COLO668 (cell line): ENCODE measurements around the gene CEP55.
"Not testable (repeated sequence)": the region's sequence is repeated elsewhere in the genome, so short reads cannot be mapped to it uniquely, and the experiment has no call there.

Experiments used
- DNase-seq: peaks from one replicate; lab custom pipeline; 2025; ENCODE audit not compliant: unreplicated experiment; lab: John Stamatoyannopoulos, UW

CEP55 gene

DNA sequence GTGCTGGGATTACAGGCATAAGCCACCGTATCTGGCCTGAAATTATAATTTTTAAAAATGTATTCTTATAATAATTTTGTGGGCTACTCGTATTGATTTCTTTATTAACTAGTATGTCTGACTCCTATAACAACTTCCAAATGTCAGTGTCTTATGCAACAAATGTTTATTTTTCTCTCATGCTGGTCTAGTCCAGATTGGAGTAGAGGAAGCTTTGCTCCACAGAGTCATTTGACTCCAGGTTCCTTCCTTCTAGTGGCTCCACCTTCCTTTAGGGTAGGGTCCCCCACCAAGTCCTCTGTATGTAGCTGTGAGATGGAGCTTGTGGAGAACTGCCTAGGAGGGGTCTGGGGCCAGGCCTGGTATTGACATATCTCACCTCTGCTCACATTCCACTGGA lies 8.7 kb downstream of the CEP55 start:
- no peak for DNase-seq

DNA sequence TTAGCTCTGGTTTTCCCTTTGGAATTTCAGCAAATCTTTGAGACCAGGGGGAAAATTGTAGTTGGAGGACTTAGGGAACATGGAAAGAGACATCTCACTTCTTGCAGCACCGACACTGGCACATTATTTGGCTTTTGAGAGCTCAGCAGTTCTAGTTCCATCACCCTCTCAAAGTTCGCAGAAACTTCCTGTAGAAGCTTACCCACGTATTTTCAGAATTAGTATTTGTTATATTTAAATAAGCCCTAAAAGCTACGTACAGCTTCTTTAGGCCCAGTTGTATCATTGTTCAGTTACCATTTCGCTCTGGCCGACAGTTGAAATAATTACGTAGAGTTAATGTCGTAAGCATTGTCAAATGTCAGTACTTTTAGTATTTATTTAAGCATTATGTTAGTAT lies 13.4 kb downstream of the CEP55 start:
- no peak for DNase-seq

DNA sequence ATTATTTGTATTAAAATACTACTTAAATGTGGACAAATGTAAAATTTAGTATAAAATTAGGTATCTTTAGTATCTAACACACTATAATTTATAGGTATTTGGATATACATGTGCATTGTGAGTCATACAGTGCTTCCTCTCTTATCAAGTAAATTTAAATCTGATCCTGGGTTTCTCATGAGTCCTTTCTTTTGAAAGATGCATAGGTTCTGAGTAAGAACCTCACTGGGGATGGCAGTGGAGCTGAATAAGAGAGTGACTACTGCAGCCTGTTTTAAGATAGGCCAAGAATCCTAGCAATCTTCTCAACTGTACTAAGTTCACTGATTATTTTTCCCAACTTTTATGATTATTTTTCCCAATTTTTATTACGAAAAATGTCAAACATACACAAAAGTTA lies 16.2 kb downstream of the CEP55 start:
- DNase-seq: no peak

DNA sequence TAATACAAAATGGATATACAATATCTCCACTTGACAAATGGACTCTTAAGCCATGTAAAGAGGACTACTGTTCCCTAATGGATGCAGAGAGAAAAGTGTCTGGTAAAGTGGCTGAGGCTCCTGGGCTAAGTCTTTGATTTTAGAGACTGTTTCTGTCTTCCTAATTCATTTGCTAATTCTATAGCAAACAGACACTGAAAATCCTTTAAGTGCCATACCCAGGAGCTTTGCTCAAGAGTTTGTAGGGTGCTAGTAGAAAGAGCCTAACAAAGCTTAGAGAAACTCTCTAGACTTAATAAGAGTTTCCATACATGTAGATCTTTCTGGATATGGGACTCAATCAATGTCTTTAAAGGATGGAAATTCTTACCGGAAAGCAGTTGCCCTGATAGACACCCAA lies 16.7 kb downstream of the CEP55 start:
- DNase-seq: no peak

DNA sequence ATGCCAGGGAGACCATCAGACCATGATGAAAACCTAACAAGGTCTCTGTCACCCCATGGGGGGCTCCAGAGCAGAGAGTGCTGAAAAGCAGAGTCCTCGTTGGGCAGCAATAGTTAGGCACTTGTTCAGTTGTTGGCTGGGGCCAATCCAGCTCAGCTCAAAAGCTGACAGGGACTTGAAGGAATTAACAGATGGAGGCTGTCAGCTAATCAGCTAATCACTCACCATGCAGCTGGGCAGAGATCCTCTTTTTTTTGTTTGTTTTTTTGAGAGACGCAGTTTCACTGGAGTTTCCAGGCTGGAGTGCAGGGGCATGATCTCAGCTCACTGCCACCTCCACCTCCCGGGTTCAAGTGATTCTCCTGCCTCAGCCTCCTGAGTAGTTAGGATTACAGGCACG lies 18.1 kb downstream of the CEP55 start:
- DNase-seq: no peak

DNA sequence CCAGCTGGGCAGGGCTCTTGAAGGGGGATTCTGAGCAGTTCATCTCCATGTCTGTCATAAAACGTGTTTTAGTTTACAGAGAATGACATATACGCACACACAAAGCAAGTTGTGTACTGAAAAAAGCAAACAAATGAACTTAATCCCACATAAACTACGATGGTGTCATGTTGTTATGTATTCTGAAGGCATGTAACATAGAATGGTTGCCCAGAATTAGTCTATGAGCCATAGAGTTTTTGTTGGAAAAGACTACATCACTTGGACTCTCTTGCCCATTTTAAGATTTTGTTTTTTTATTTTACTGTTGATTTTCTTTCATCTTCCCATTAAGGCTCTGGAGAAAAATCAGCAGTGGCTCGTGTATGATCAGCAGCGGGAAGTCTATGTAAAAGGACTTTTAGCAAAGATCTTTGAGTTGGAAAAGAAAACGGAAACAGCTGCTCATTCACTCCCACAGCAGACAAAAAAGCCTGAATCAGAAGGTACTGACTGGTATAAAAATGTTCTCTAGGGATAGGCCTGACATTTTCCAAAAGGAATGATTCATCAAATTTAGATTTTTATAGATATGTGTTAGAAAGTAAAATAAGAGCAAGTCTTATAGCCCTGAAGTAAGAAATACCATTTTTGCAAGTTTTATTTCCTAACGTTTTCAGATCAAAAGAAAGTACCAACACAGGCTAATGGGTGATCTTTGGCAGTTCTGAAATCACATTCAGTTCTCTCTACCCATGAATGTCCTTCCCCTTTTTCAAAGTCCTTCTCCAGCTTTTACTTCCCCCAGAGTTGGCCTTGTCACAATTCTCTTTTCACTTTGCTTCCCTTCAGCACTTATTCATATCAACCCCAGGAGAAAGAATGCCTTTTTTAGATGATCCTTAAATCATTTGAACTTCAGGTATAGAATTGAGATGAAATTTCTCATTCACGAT lies 18.9 kb downstream of the CEP55 start:
- no peak for DNase-seq

DNA sequence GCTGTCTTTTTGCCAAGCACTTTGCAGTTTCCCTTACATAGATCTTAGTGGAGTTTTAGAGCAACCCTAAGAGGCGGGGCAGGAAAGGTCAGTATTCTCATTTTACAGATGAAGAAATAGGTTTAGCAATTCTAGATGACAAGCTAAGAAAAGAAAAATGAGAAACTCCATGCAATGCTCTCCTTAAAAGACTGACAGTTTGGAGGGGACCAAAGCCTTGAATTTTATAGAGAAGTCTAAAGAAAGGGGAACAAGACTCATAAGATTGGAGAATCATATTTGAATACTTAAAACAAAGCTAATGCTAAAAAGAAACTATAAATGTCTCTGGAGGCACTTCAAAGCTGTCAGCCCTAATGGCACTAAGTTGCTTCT lies 19.6 kb downstream of the CEP55 start:
- DNase-seq: no peak

DNA sequence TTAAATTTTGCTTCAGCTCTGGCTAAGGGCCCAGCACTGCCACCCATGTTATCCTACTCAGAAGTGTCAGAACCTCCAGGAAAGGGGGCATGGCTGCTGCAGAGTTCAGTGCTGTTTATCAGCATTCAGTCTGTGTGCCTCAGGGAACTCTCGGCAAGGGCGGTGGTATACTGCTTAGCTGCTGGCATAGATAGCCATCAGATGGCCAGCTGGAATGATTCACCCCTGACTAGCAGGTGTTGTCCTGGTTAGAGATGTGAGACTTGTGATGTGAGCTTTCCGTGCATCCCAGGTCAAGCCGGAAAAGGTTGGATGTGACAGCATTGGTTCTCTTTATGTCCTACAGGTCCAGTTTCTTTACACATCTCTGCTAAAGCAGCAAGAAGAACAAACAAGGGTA lies 22.1 kb downstream of the CEP55 start:
- no peak for DNase-seq

DNA sequence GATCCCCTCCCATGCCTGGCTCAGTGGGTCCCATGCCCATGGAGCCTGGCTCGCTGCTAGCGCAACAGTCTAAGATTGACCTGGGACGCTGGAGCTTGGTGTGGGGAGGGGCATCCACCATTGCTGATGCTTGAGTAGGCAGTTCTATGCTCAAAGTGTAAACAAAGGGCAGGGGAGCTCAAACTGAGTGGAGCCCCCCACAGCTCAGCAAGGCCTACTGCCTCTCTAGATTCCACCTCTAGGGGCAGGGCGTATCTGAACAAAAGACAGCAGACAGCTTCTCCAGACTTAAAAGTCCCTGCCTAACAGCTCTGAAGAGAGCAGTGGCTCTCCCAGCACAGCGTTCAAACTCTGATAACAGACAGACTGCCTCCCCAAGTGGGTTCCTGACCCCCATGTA lies 38.9 kb downstream of the CEP55 start:
- DNase-seq: no peak

DNA sequence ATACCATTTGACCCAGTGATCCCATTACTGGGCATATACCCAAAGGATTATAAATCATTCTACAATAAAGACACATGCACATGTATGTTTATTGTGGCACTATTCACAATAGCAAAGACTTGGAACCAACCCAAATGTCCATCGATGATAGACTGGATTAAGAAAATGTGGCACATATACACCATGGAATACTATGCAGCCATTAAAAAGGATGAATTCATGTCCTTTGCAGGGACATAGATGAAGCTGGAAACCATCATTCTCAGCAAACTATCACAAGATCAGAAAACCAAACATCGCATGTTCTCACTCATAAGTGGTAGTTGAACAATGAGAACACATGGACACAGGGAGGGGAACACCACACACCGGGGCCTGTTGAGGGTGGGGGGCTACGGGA lies 44.5 kb downstream of the CEP55 start:
- DNase-seq: not testable (repeated sequence)

DNA sequence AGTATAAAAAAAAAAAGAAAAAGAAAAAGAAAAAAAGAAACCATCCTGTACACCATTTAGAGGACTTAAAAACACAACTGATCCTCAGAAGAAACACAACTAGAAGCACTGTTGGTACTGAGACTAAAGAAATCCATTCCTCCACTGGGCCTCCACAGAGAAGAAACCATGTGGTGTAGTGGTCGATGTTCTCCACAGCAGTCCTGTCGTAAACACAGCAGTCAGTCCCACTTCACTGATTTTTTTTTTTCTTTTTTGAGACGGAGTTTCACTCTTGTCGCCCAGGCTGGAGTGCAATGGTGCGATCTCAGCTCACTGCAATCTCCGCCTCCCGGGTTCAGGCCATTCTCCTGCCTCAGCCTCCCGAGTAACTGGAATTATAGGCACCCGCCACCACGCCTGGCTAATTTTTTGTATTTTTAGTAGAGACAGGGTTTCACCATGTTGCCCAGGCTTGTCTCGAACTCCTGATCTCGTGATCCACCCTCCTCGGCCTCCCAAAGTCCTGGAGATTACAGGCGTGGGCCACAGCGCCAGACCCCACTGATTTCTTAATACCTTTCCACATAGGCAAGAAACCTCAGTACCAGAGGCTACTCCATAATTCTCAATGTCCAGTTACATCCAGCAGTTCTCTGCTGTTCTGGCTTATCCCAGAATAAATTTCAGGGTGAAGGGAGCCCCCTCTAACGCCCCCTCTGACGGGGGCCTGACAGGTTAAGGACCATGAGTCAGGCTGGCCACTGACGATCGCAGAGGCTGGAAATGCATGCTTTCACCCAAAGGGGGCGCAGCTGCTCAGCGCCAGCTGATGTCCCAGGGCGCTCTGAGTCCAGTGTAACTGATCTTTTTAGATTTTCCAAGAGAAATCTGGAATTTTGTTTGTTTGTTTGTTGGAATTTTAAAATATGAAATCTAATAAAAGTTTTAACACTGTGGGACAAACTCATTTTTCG lies 45.3 kb downstream of the CEP55 start:
- peak; percentile 23 for DNase-seq

DNA sequence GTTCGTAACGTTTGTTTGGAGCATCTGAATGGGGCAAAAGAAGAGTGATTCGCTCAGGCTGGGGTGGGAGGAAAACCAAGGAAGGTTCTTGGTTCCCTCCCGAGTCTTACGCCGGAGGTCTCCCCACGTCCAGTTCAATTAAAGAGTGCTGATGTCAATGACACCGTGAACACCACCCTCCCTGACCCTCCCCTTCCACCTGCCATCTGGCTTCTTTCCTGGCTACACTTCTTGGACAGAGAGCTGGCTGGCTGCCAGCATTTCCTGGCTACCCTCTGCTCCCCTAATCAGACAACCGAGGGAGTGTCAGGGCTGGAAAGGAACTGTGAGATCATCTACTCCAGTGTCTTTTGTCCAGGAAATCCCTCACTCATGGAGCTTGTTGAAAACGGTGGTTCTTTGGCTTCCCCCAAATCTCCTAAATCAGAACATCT lies 46.0 kb downstream of the CEP55 start:
- peak; percentile 84 for DNase-seq

DNA sequence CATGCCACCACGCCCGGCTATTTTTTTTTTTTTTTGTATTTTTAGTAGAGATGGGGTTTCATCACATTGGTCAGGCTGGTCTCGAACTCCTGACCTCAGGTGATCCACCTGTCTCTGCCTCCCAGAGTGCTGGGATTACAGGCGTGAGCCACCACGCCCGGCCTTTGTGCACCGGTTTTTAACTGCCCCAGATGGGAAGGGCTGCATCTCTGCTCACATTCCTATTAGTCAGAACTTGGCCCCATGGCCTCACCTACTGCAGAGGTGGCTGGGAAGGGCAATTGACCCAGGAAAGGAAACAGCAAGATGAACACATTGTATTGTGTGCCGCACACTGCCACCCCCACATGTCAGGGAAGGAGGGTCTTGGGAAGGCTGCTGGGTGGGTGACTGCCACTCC lies 50.6 kb downstream of the CEP55 start:
- DNase-seq: not testable (repeated sequence)

DNA sequence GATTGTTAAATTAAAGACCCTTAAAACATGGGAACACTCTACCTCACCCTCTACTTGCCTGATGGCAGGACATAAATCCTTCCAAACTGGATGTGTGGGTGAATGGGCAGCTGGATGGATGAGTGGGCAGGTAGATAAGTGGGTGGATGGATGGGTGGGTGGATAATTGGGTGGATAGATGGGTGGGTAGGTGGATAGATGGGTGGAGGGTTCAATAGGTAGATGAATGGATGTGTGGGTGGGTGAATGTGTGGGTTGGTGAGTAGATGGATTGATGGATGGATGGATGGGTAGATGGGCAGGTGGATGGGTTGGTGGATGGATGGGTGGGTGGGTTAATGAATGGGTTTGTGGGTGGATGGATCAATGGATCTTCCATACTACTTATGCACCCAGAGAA lies 51.1 kb downstream of the CEP55 start:
- no peak for DNase-seq

DNA sequence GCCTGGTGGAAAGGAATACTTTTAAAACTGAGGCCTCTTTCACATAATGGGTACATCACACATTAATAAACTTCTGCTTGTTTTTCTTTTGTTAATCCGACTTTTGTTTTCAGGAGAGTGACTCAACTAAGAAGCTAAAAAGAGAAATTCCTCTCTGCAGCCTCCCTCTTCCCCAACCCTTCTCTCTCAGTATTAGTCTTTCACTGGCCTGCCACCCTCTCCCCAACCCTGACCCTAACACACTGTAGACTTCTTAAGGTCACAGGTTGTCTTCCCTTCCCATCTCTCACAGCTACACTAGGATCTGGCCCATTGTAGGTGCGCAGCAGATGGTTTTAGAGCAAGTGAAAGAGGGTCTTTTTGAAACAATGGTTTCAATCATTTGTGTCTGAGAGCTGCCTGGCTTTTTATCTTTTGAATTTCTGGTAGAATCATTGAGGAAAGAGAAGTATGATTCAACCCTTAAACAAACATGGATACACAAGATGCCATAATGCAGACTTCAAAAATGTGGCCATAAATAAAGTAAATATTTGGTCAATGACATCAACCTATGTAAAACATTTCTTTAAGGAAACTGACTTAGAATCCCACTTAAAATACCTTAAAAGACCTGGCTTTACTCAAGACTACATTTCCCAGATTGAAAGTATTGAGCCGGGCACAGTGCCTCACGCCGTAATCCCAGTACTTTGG lies 52.1 kb downstream of the CEP55 start:
- no peak for DNase-seq

DNA sequence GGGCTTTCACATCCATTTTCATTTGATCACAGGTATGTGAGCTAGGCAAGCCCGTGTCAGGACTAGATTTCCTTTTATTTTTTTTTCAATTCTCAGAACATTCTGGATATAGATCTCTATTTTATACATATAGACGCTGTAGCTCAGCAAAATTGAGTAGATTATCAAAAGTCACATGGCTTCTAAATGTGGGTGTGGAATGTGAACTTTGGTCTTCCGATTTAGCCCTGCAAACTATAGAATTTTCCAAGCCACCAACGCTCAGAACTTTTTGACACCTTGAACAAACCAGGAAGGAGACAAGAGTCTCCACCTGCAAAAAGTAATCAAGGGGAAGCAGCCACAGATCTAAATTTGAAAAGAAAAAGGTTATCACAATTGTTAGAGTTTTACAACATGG lies 54.2 kb downstream of the CEP55 start:
- DNase-seq: no peak

DNA sequence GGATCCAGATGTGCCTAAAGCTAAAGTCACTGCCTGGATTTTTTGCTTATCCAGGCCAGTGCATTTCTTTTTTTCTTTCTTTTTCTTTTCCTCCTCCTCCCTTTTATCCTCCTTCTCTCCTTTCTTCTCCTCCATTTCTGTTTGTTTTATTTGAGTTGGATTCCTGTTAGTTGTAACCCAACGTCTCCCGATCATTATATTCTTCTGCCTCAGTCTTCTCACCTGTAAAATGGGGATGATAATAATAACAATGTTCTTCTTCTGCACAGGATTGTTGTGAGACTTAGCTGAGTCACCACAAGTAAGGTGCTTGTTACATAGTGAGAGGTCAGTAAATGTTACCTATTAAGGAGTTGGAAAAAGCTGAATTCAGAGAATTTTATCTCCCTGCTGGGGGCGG lies 56.4 kb downstream of the CEP55 start:
- no peak for DNase-seq

DNA sequence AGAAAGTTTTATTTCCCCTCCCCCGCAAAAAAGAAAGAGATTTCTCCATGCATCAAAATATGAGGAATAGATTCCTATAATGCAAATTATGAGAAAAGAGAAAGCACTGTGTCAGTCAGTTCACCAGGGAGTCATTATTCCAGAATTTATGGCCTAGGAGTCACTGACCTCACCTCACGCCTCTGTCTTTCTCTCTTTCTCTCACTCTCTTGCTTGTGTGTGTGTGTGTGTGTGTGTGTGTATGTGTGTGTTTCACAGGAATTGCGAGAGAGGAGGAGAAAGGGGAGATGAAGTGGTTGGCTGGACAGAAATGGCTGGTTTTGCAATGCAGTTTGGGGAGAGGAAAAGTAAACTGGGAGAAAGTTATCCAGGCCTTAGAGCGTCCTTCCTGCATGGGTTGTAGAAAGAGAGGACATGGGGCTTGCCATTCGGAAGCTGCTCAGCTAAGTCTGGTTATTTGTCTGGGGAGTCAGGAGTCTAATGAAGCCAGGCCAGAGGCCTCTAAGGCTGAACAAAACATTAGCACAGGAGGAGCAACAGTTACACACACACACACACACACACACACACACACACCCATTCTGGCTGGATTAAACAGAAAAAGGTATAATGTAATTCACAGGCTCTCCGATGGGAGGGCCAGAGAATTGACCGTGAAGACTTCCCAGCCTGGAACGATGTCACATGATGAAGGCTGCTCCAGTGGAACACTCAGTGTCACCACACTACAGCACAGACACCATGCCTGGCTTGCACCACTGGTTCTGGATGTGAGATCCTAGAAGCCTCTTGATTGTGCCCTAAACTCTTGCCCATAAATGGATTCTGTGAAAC lies 57.3 kb downstream of the CEP55 start:
- no peak for DNase-seq

DNA sequence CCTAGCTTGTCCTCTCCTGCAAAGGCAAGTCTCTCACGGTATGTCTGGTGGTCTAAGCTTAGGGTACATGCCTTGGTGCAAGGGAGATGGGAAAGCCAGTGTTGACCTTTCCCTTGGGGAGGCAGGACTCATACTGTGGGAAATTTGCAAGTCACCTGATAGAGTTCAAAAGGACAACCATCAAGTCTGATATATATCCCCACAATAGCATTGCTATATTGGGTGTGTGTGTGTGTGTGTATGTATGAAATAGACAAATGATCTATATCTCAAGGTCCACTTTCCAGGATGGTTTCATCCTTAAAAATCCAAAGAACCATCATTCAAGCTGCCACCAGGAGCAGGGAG lies 57.9 kb downstream of the CEP55 start:
- no peak for DNase-seq

DNA sequence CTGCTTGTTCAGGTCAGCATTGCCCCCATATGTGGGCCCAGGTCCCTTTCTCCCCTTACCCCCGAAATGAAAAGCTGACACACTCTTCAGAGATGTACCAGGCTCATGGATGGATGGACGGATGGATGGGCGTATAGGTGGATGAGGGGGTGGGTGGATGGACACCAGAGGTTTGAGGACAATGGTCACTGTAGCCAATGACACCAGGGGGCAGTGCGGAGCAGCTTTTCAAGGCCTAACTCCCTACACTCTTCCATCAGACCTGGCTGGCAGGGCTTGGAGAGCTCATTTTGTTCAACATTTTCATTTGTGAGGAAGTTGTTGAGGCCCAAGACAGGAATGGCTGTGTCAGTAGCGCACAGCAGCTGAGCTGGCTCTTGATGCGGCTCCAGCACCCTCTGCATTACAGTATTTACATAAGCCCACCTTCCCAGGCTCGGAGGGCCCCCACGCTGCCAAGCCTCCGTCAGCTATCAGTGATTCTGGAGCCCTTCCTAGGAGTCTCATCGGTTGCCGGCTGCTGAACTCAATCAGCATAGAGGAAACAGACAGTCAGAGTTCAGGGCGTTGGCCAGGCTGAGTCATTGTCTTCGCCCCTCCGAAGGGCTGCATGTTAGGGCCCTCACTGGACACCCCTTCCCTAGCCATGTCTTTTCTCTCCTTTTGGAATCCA lies 58.5 kb downstream of the CEP55 start:
- DNase-seq: peak; percentile 64
